NCI-H2029 (cell line): ENCODE data around the gene MEGF11.

Experiments used
- DNase-seq: peaks from one replicate; lab custom pipeline; 2025; lab: John Stamatoyannopoulos, UW

MEGF11 gene

GRCh38 chr15:66114863-66115425, 138.6 kb downstream of the MEGF11 start:
- DNase-seq: no peak

- no peak for DNase-seq
These were observed 141.2 kb downstream of the MEGF11 start for GRCh38 chr15:66112388-66112787.

- DNase-seq: no peak
These were observed 142.2 kb downstream of the MEGF11 start for GRCh38 chr15:66111363-66111762.

- DNase-seq: no peak
These were observed 142.7 kb downstream of the MEGF11 start for GRCh38 chr15:66110864-66111263.

GRCh38 chr15:66109826-66110225, 143.7 kb downstream of the MEGF11 start:
- no peak for DNase-seq

- no peak for DNase-seq
These were observed 144.9 kb downstream of the MEGF11 start for GRCh38 chr15:66108483-66109265.

- DNase-seq: no peak
These were observed 146.5 kb downstream of the MEGF11 start for GRCh38 chr15:66107070-66107469.

GRCh38 chr15:66105286-66106265, 148.0 kb downstream of the MEGF11 start:
- no peak for DNase-seq

GRCh38 chr15:66103293-66103590, 150.3 kb downstream of the MEGF11 start:
- no peak for DNase-seq

GRCh38 chr15:66102563-66103292, 150.8 kb downstream of the MEGF11 start:
- no peak for DNase-seq

GRCh38 chr15:66101715-66102395, 151.7 kb downstream of the MEGF11 start:
- DNase-seq: no peak

GRCh38 chr15:66100761-66101160, 152.8 kb downstream of the MEGF11 start:
- no peak for DNase-seq

- no peak for DNase-seq
These were observed 153.4 kb downstream of the MEGF11 start for GRCh38 chr15:66099950-66100671.

- DNase-seq: no peak
These were observed 155.6 kb downstream of the MEGF11 start for GRCh38 chr15:66098022-66098363.

- DNase-seq: peak; percentile 2
These were observed 156.2 kb downstream of the MEGF11 start for GRCh38 chr15:66097151-66098021.

- no peak for DNase-seq
These were observed 156.9 kb downstream of the MEGF11 start for GRCh38 chr15:66096688-66097058.

- DNase-seq: no peak
These were observed 157.5 kb downstream of the MEGF11 start for GRCh38 chr15:66095871-66096687.

GRCh38 chr15:66094331-66094730, 159.2 kb downstream of the MEGF11 start:
- no peak for DNase-seq
